ENCODE data around the gene HGF.

GRCh38 chr7:81802251-81802650 lies 32.4 kb upstream of the HGF start:
- TF ChIP-seq EZH2 (IDR thresholded peaks at IDR 0.05) (no peak), CTCF (IDR thresholded peaks at IDR 0.05) (no peak), EZH2phosphoT487 (IDR thresholded peaks at IDR 0.05) (no peak)

All from neural progenitor cell (in vitro differentiated cells).